Measurements from ENCODE around the gene TECPR2.

The TECPR2 gene

GRCh38 chr14:102375119-102375518 lies 12.4 kb downstream of the TECPR2 start:
- DNase-seq: no peak

DNA sequence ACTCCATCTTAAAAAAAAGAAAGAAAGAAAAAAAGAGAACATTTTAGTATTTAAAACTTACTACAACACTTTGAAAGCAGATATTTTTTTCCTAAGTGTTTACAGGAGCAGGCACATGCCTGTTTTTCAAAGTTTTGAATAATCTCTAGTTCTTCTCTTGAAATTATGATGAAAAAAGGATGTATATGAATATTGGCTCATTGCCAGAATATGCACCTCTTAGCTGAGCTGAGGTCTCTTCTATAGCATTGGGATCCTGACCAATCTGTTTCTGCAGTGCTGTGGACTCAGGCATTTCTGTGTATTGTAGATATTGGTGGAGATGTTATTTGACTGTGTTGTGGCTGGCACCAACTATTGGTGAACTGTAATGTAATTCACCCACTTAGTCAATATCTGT lies 15.0 kb downstream of the TECPR2 start:
- no peak for DNase-seq

- DNase-seq: no peak
Measured at GRCh38 chr14:102378830-102379229, 16.1 kb downstream of the TECPR2 start.

GRCh38 chr14:102387086-102387485 lies 24.3 kb downstream of the TECPR2 start:
- no peak for DNase-seq

DNA sequence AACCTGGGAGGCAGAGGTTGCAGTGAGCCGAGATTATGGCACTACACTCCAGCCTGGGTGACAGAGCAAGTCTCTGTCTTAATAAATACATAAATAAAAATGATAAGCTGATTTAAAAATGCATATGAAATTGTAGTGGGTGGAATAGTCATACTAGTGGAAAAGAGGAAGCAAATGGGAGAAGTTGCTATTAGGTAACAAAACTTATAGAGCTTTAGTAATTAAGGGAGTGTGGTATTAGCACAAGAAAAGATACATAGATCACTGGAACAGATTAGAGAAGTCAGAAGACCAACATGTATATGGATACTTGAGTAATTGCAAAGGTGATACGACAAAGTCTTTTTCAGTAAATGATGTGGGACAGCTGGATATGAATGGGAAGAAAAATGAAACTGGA lies 26.5 kb downstream of the TECPR2 start:
- DNase-seq: no peak

GRCh38 chr14:102390064-102390855 lies 27.5 kb downstream of the TECPR2 start:
- no peak for DNase-seq

DNA sequence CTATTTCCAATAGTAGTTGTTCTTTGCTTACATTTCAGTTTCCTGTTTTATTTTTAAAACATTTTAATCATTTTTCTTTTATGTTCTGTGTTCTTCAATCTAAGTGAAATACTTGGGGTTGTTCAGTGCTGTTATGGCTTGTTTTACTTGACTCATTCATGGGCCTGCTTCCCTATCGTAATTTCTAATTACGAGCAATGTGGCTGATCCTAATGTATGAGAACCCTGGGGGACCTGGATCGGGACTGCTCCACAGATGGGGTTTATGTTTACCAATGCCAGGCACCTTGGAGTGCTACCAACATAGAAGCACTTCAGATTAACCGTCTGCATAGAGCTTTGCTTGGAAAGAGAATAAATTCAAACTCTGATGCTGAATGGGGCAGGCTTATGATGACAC lies 29.8 kb downstream of the TECPR2 start:
- no peak for DNase-seq

- no peak for DNase-seq
Measured at GRCh38 chr14:102394717-102395375, 32.1 kb downstream of the TECPR2 start.

GRCh38 chr14:102396521-102396920 lies 33.8 kb downstream of the TECPR2 start:
- DNase-seq: no peak

DNA sequence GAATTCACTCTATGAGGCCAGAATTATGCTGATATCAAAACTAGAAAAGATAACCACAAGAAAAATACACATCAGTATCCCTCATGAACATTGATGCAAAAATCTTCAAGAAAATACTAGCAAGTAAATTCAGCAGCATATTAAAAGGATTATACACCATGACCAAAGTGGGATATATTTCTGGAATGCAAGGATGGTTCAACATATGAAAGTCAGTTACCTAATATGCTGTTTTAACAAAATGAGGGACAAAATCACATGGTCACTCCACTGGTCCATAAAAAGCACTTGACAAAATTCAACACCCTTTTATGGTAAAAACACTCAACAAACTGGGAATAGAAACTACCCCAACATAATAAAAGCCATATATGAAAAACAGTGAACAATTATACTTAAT lies 40.3 kb downstream of the TECPR2 start:
- DNase-seq: no peak

DNA sequence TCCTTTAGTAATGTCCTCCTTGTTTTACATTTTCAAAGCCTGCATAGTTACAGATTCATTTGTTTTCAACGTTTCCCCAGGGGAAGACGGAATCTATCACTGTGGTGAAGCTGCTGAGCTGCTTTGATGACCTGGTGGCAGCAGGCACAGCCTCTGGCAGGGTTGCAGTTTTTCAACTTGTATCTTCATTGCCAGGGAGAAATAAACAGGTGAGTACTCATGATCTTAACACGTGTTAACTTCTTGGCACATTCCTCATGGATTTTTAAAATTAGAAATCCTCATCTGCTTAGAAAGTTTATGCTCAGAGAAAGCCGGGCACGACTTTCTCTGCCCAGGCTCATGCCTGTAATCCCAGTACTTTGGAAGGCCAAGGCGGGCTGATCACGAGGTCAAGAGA lies 44.5 kb downstream of the TECPR2 start:
- no peak for DNase-seq

GRCh38 chr14:102408724-102409123 lies 46.0 kb downstream of the TECPR2 start:
- DNase-seq: no peak

- no peak for DNase-seq
Measured at GRCh38 chr14:102415671-102416070, 52.9 kb downstream of the TECPR2 start.

GRCh38 chr14:102417001-102417431 lies 54.3 kb downstream of the TECPR2 start:
- DNase-seq: no peak

DNA sequence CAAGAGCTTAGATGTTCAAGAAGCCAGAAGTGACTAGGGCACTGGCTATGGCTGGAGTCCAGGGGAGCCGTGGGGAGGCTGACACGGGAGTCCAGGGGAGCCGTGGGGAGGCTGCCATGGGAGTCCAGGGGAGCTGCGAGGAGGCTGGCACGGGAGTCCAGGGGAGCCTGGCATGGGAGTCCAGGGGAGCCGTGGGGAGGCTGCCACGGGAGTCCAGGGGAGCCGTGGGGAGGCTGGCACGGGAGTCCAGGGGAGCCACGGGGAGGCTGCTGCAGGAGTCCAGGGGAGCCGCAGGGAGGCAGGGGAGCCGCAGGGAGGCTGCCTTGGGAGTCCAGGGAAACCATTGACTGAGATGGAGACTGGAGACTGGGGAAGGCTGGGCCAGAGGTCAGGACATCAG lies 54.9 kb downstream of the TECPR2 start:
- DNase-seq: no peak

DNA sequence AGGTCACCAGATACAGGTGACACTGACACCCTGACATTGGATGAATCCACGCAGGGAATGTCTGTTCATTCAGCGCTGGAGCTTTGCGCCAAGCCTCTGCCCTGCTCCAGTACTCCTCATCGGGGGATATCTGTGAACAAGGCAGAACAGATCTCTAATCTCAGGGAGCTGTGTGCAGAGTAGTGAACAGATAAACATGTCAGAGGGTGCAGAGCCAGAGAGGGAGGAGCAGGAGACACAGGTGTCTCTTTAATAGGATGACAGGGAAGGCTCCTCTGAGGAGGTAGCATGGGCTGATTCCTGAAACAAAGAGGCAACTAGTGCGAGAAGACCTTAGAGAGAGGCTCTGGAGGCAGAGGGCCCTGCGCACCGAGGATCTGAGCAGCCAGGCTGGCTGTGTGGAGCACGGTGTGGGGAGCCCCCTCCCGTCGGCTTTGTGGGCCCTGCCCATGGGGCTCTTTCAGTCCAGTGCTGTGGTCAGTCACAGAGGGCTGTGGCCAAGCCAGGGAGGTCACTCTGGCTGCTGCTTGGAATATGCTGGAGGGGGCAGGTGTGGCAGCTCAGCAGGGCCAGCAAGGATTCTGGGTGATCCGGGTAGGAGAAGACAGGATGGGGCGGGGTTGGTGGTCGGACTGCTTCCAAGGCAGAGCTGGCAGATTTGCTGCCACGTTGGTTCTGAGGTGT lies 55.6 kb downstream of the TECPR2 start:
- no peak for DNase-seq

DNA sequence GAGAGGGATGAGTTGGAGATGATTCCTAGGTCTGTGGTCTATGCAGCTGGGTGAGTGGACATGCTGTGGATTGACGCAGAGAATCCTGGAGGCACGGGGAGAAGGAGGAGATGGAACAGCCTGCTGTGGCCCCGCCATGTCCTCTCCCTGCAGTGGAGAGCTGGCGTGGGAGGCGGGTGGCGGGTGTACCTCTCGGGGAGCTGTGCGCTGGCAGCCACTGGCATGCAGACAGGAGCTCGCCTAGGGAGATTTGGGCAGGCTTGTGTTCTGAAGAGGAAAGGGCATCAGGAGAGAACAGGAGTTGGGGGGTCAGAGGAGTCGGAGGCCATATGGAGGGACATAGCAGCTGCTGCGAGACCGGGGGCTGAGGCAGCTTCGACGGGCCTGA lies 56.1 kb downstream of the TECPR2 start:
- no peak for DNase-seq

DNA sequence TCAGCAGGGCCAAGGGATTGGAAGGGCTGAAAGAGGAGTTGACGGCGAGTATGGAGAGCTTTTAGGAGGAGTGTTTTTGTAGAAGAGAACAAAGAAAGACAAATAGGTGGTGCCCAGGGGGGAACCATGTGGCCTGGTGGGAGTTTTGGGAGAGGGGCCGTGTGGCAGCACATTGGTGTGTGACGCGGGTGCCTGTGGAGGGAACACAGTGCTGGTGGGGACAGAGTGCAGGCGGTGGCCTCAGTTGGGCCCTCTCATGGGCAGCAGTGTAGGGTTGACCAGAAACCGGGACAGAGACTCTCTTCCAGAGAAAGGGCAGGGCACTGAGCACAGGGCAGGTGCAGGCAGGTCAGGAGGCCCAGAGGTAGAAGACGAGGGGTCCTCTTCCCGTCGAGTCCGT lies 56.5 kb downstream of the TECPR2 start:
- DNase-seq: no peak

DNA sequence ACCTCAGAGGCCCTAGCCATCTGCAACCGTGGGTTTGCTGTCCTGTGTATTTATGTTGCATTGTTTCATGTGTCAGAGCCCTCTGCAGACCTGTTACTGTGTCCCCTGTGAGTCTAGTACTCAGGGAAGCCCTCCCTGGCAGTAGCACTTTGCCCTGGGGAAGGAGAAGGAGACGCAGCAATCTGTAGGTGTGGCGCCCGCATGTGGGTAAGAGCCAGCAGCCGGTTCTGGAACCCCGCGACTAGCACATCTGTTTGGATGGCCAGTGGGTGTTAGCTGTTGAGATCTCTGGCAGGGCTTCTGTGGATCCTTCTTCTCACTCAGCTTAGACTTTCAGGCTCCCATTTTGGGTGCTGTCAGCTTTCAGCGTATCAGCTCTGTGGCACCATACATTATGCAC lies 57.0 kb downstream of the TECPR2 start:
- DNase-seq: no peak

GRCh38 chr14:102421411-102422057 lies 58.8 kb downstream of the TECPR2 start:
- DNase-seq: no peak

DNA sequence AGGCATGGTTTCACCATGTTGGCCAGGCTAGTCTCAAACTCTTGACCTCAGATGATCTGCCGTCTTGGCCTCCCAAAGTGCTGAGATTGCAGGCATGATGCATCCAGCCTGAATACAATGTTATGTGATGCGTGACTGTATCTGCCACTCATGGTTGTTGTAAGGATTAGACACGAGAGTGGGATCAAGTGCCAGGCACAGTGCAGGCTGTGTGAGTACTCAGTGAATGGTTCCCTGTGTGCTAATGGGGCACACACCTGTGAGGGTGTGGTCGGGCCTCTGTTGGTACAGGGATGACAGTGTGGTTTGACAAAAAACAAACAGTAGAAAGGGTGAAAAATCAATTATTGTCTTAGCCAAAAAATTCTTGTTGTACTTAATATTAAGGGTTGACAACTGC lies 61.8 kb downstream of the TECPR2 start:
- DNase-seq: no peak

GRCh38 chr14:102424923-102425322 lies 62.2 kb downstream of the TECPR2 start:
- no peak for DNase-seq

DNA sequence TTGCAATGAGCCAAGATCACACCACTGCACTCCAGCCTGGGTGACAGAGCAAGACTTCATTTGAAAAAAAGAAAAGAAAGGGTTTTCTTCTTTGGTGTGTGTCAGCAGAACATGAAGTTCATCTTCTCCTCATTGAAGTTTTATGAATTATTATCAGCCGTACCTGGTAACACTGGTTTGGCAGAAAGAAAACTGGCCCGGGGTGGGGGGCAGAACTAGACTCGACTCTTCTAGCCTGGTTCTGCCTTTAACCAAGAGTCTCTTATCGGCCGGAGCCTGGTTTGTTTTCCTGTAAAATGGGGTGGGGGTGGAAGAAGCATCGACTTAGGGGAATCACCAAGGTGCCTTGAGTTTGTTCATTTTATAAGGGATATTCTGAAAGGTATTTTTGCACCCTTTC lies 64.1 kb downstream of the TECPR2 start:
- DNase-seq: no peak

DNA sequence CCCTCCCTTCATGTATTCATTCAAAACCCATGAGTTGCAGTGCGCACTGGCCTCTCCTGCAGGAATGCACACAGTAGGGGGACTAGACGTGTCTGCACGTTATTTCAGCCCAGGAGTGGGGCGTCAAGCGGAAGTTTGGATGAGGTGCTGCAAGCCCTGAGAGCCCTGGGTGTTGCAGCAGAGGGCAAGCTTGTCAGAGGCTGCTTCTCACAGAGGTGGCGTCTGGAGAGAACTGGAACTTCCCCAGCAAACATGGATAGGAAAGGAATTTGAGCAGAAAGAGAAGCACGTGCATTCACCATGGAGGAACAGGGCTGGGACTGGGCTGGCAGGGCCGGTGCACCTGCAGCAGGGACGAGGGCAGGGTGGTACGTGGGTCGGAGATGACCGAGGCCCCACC lies 64.9 kb downstream of the TECPR2 start:
- DNase-seq: no peak
